Skeletal muscle tissue (tissue), 4 donors: ENCODE data around the gene EVA1C. TPM values are rescaled to one million over a fixed set of nuclear protein-coding genes. Genes with fewer than 3 reads are reported as not detected.
A peak's percentile ranks its signal among the peaks of the same experiment; 100 is the strongest.
"Not testable (repeated sequence)": the region's sequence is repeated elsewhere in the genome, so short reads cannot be mapped to it uniquely, and the experiment has no call there.

Experiments used
- H3K27ac ChIP-seq: one replicate; pipeline ENCODE4 v1.7.0; 2013; ENCODE audit warnings: mild to moderate bottlenecking, low read depth, low read length, inconsistent platforms
- H3K27me3 ChIP-seq, 3 donors: one replicate each; pipeline ENCODE4 v1.7.0; 2013; ENCODE audit warnings: low read length in 3 of 3; ENCODE audit not compliant: control insufficient read depth in 3 of 3, insufficient read depth in 3 of 3
- H3K36me3 ChIP-seq, 3 donors: one replicate each; pipeline ENCODE4 v1.7.0; 2013; ENCODE audit warnings: low read length in 3 of 3; ENCODE audit not compliant: control insufficient read depth in 3 of 3, insufficient read depth in 3 of 3
- H3K4me1 ChIP-seq, 3 donors: one replicate each; pipeline ENCODE4 v1.7.0; 2013; ENCODE audit warnings: low read length in 3 of 3, mild to moderate bottlenecking in 3 of 3; ENCODE audit not compliant: control insufficient read depth in 3 of 3, insufficient read depth in 3 of 3
- H3K4me3 ChIP-seq, 3 donors: one replicate each; pipeline ENCODE4 v1.7.0; 2013; ENCODE audit warnings: low read length in 3 of 3
- H3K9ac ChIP-seq, 3 donors: one replicate each; pipeline ENCODE4 v1.7.0; 2013; ENCODE audit warnings: low read length in 3 of 3, mild to moderate bottlenecking in 3 of 3, moderate library complexity in 2 of 3, low read depth in 1 of 3
- H3K9me3 ChIP-seq, 3 donors: one replicate each; pipeline ENCODE4 v1.7.0; 2013; ENCODE audit warnings: low read length in 3 of 3; ENCODE audit not compliant: control insufficient read depth in 3 of 3
- total RNA-seq: library from RNA; depleted of rRNA; stranded (reverse); fragments of >200 nt; gene quantifications from one replicate; pipeline ENCODE4 v1.2.3, GENCODE V29; 2014
- donor health status: Osteomylitis.

The EVA1C gene
- 0.52 TPM for total RNA-seq

- Histone ChIP-seq H3K27me3 (no peaks in the 10 kb centered on the region), H3K9me3 (no peaks in the 10 kb centered on the region), H3K27ac (peak within 1 kb of the TSS; percentile 92), H3K36me3 (no peaks in the 10 kb centered on the region), H3K9ac (peak within 1 kb of the TSS; percentile 81 to 90 (median 88)), H3K4me1 (peaks cover 9 to 26% (median 18%) of the 10 kb centered on the region in 3 donors), H3K4me3 (peak within 1 kb of the TSS; percentile 82 to 86 (median 84))
These were observed at the start of gene EVA1C for GRCh38 chr21:32412162-32413014. Gene EVA1C (plus strand): TSS chr21:32412706. CDS start chr21:32412854, 148 bp downstream.

DNA sequence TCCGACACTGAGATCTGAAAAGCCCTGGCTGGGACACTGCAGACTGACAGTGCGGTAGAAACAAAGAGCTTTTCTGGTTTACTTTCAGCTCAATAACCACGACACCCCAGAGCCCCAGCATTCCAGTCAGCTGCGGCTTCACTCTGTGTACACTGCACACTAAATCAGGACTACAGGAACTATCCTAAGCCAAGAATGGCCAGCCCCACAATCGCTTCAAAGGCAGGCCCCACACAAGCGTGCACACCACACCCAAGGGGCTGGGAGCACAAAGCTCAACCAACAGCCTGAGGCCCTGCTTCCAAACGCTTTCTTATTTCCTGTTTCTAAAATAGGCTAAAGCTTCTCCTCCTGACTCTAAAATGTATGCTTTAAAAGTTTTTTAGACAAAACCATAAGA is 48.1 kb upstream of the EVA1C start:
- Histone ChIP-seq H3K9me3 (no peaks in the 10 kb centered on the region), H3K27me3 (no peaks in the 10 kb centered on the region), H3K36me3 (peaks cover 53 to 74% (median 71%) of the 10 kb centered on the region in 3 donors), H3K4me1 (peaks cover 0 to 12% (median 5%) of the 10 kb centered on the region in 3 donors), H3K4me3 (no peak overlapping the region), H3K27ac (peak overlapping the region; percentile 49), H3K9ac (peak overlapping the region in 1 of 3 donors; percentile 16)

DNA sequence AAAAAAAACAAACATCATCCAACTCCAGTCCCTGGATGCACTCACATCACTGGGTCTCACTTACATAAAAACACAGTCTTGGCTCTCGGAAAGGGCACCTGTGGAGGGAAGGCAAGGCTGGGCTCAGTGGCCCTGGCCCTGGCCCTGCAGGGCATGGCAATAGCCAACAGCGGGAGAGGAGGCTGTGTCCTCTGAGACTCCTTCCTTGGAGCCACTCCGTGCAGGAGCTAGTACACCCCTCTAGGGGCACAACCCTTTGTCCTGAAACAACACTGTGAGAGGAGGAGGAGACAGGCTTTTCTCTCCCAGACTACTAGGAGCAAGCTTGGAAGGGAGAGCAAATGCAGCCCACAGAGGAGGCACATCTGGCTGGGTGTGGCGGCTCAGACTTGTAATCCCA is 47.7 kb upstream of the EVA1C start:
- Histone ChIP-seq H3K4me1 (peaks cover 0 to 12% (median 5%) of the 10 kb centered on the region in 3 donors), H3K4me3 (no peak overlapping the region), H3K27me3 (no peaks in the 10 kb centered on the region), H3K36me3 (peaks cover 49 to 70% (median 66%) of the 10 kb centered on the region in 3 donors), H3K27ac (no peak overlapping the region), H3K9me3 (no peaks in the 10 kb centered on the region), H3K9ac (peak overlapping the region in 2 of 3 donors; percentile 25 to 61)

GRCh38 chr21:32366191-32366590 is 46.3 kb upstream of the EVA1C start:
- Histone ChIP-seq H3K4me1 (peaks cover 5 to 12% (median 5%) of the 10 kb centered on the region in 3 donors), H3K4me3 (no peak overlapping the region), H3K27ac (no peak overlapping the region), H3K9ac (no peak overlapping the region), H3K27me3 (no peaks in the 10 kb centered on the region), H3K9me3 (no peaks in the 10 kb centered on the region), H3K36me3 (peaks cover 46 to 67% (median 61%) of the 10 kb centered on the region in 3 donors)

- Histone ChIP-seq H3K4me3 (no peak overlapping the region), H3K27me3 (no peaks in the 10 kb centered on the region), H3K4me1 (peaks cover 5 to 12% (median 6%) of the 10 kb centered on the region in 3 donors), H3K27ac (no peak overlapping the region), H3K9ac (no peak overlapping the region), H3K9me3 (no peaks in the 10 kb centered on the region), H3K36me3 (peaks cover 42 to 65% (median 56%) of the 10 kb centered on the region in 3 donors)
These were observed 45.3 kb upstream of the EVA1C start for GRCh38 chr21:32367158-32367557.

GRCh38 chr21:32368386-32368785 is 44.1 kb upstream of the EVA1C start:
- H3K9ac ChIP-seq = no peak overlapping the region
- H3K9me3 ChIP-seq = no peaks in the 10 kb centered on the region
- H3K4me3 ChIP-seq = no peak overlapping the region
- no peak overlapping the region for H3K27ac ChIP-seq
- H3K4me1 ChIP-seq = peaks cover 5 to 12% (median 6%) of the 10 kb centered on the region in 3 donors
- H3K27me3 ChIP-seq = no peaks in the 10 kb centered on the region
- H3K36me3 ChIP-seq = peaks cover 37 to 55% (median 49%) of the 10 kb centered on the region in 3 donors

GRCh38 chr21:32368961-32369360 is 43.5 kb upstream of the EVA1C start:
- H3K9ac ChIP-seq, H3K4me3 ChIP-seq, H3K4me1 ChIP-seq, H3K27ac ChIP-seq, H3K9me3 ChIP-seq, H3K27me3 ChIP-seq: not testable (repeated sequence)
- H3K36me3 ChIP-seq = peaks cover 37 to 53% (median 48%) of the 10 kb centered on the region in 3 donors

DNA sequence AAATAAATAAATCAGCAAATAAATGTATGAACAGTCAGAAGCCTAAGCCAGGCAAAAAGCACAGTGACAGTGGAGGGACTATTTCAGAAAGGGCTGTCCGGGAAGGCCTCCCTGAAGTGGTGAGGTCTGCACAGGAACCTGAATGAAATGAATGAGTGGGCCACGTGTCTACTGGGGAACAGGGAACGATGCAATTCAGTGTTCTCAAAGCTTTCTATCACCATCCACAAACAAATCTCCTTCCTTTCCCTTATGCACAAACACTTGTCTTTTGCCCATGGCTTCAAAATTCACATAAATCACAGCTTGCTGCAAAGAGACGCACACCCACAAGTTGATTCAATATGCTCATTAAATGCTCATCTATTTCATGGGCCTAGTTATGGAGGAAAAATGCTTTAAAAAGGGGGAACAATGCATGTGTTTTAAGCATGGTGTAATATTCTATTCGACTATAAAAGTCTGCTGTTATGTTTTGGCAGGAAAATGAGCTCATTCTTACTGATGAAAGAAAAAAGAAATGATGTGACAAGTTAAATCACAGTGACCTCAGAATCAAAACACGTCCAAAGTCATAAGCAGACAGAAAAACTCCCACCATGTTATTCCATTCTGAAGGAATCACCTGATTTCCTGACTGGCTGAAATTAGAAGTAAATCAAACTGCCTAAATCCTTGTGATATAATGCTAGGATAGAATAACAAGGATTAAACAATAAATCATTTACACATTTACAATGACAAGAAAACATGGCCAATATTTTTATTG is 41.3 kb upstream of the EVA1C start:
- peaks cover 0 to 6% (median 0%) of the 10 kb centered on the region in 3 donors for H3K4me1 ChIP-seq

DNA sequence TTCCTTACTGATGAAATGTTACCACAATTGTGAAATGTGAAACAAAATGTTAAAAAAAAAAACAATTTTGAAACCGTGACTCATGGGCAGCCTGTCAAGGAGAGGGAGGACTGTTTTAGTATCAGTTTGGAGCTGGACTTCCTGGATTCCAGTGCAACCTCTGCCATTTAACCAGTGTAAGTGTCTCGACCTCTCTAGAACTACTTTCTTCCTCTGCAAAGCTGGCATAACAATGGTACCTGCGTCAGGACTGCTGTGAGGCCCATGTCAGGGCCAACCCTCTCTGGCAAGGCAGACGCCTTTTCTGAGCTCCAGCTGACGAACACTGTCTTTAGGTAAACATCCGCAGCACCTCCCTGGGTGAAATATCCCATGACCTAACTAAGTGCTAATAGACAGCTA is 40.6 kb upstream of the EVA1C start:
- H3K9ac ChIP-seq = no peak overlapping the region
- no peaks in the 10 kb centered on the region for H3K9me3 ChIP-seq
- H3K4me3 ChIP-seq = no peak overlapping the region
- H3K36me3 ChIP-seq = peaks cover 21 to 43% (median 26%) of the 10 kb centered on the region in 3 donors
- H3K27me3 ChIP-seq = no peaks in the 10 kb centered on the region
- peaks cover 0 to 6% (median 0%) of the 10 kb centered on the region in 3 donors for H3K4me1 ChIP-seq
- H3K27ac ChIP-seq = peak overlapping the region; percentile 23

More for the DNA sequence above, 41.3 kb upstream of the EVA1C start:
- no peaks in the 10 kb centered on the region for H3K9me3 ChIP-seq
- H3K9ac ChIP-seq = no peak overlapping the region
- H3K27me3 ChIP-seq = no peaks in the 10 kb centered on the region
- peak overlapping the region; percentile 16 for H3K27ac ChIP-seq
- H3K4me3 ChIP-seq = no peak overlapping the region
- peaks cover 28 to 46% (median 30%) of the 10 kb centered on the region in 3 donors for H3K36me3 ChIP-seq
